Right kidney (tissue), 1 donor: ENCODE results near the gene FKBP1A.
"Not testable (repeated sequence)": the region's sequence is repeated elsewhere in the genome, so short reads cannot be mapped to it uniquely, and the experiment has no call there.

ENCODE experiments used
- DNase-seq: peaks from one replicate; pipeline ENCODE4 v3.0.0-alpha.2; 2016

Gene FKBP1A

DNA sequence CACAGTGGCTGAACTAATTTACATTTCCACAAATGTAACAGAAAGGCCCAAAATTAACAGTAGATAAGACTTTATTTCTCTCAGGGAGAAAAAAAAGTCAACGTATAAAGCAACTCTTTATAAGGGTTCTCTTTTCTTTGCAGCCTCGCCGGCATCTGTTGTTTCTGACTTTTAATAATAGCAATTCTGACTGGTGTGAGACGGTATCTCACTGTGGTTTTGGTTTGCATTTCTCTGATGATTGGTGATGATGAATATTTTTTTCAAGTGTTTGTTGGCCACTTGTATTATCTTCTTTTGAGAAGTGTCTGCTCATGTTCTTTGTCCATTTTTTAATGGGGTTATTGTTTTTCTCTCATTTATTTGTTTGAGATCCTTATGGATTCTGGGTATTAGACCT lies 27.2 kb upstream of the FKBP1A start:
- DNase-seq, result no peak

DNA sequence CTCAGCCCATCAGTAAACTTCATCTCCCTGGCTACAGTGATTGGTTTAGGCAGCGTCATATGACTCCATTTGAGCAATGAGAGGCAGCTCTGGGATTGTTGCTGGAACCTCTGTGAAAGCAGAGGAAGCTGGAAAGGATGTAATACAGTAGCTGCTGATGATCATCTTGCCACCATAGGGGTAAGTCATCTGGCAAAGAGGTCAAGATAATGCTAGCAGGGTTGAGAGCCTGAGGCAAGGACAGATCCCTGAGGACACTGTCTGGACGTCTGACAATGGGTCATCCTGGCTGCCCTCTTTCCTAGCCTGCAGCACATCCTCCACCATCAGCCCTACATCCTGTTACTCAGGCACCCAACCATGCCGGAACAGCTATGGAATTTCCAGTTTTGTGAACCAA lies 25.5 kb upstream of the FKBP1A start:
- no peak for DNase-seq

DNA sequence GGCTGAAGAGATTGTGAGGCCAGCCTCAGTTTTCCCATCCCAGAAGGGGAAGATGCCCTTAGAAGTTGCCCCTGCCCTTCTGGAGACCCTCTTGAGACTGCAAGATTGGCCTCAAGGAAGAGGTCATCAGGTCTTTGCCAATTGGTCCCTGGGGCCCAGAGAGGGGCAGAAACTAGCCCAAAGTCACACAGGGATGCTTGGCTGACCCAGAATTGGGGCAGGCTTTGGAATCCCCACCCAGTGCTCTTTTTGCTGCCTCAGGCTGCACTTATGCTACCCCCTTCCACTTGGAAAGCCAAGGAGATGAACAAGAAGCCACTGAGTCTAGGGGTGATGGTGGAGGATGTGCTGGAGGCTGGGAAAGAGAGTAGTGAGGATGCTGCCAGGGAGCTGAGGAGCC lies 24.9 kb upstream of the FKBP1A start:
- no peak for DNase-seq

DNA sequence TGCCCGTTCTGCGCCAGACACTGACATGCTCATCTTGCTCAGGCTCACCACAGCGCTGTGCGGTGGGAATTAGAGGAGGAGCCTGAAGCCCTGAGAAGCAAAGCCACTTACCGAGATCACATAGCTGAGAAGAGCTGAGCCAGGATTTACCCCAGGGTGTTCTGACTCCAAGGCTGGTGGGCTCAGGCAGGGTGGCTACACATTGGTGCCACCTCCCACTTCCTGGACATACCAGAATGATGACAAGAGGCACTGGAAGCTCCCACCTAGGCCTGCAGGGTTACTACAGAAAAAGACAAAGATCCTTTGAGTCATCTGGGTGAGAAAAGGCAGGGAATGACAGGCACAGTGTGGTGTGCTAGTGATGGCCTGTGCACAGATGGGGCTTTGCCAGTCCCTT lies 24.4 kb upstream of the FKBP1A start:
- no peak for DNase-seq

DNA sequence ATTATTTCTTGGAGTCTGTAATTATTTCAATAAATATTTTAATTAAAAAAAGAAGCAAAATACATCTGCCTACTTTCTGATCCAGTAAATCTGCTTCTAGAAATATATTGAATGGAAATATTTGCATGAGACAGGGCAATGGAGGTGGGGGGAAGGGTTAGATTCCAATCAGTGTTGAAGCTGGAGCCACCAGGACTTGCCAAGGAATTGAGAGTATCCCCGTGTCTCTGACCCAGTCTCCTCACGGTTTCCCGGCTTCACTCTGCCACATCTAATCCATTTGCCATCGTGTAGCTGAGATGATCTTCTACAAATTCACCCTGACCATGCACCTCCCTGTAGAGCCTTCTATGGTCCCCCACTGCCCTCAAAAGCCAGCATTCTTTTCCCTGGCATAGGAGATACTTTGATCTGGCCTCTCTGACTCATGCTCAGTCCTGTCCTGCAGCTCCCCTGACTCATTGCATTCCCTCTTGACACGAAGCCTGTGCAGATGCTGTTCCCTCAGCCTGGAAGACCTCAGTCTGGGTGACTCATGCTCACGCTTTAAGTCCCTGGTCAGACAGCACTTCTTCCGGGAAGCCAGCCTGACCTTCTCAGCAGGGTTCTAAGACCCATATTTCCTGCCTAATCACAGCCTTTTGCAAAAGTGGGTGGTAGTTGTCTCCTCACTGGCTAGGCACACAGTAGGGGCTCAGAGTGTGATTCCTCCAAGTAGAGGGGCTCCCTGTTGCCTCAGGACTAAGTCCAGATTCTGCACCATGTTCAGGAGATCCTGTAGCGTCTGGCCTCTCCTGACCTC lies 23.0 kb upstream of the FKBP1A start:
- no peak for DNase-seq

DNA sequence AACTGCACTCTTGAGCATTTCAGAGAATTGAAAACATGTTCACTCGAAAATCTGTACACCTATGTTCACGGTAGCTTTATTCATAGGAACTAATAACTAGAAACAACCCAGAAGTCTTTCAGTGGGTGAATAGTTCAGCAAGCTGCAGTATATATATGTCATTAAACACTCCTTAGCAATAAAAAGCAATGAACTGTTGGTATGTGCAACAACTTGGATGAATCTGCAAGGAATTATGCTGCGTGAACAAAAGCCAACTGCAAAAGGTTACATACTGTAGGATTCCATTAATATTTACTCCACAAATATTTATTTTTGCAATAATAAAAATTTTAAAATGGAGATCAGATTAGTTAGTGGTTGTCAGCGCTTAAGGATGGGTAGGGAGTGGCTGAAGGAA lies 22.1 kb upstream of the FKBP1A start:
- DNase-seq, result no peak

DNA sequence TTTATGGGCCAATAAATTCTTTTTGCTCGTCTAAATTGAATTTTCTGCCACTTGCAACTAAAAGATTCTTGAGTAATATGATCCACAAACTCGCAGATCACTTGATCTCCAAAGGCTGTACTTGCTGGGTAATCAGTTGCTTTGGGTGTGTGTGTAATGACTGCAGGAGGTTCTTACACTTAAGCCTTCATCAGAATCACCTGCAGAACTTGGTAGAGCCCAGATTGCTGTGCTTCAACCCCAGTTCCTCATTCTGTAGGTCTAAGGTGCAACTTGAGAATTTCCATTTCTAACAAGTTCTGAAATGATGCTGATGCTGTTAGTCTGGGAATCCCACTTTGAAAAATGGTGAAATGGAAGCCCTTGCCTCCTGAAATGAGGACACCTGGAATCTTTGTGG lies 12.9 kb upstream of the FKBP1A start:
- DNase-seq, result no peak

DNA sequence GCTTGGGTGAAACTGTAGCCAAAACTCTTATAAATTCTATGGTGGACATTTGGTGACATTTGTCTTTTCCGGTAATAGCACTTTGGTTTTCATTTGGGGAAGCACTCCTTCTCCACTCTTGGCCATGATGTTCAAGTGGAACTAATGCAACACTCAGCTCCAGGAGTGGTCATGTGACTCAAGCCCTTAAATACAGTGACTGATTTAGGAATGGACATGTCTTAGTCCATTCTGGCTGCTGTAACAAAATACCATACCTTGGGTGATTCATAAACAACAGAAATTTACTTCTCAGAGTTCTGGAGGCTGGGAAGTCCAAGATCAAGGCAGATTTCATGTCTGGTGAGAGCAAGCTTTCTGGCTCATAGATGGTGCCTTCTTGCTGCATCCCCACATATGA lies 10.8 kb upstream of the FKBP1A start:
- DNase-seq, result no peak

DNA sequence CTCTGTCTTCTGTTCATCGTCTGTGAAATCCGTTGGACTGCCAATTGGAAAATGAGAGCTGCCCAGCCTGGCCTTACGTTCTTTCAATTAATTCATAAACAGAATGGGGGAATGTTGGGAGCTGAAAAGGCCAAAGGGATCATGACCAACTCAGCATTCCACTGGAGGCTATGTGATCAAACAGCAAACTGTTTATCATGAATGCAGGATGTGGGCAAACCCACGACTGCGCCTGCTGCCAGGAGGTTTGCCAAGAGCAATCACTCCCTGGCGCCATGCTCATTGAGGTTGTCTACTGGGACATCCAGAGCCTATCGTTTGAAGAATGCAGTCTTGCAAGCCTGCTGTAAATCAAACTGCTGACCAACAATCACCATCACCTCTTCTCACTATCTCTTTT lies 9.3 kb upstream of the FKBP1A start:
- DNase-seq, result no peak

DNA sequence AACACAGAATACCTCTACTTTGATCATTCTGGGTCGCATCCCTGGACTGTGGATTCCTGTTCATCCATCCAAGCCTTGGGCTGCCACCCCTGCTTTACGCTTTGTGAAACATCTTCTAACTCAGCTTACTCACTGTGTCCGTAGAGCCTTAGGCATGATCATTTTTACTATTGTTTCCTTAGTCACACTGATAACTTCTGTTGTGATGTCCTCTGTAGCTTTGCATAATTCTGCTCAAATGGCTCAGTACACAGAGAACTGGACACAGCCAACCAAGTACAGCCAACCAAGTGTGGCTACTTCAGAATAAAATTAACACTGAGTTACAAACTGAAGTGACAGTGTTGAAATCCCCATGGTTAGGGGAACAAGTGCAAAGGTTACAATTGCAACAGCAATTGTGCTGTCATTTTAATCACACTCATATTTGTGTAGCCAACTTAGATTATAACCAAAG lies 8.6 kb upstream of the FKBP1A start:
- no peak for DNase-seq

DNA sequence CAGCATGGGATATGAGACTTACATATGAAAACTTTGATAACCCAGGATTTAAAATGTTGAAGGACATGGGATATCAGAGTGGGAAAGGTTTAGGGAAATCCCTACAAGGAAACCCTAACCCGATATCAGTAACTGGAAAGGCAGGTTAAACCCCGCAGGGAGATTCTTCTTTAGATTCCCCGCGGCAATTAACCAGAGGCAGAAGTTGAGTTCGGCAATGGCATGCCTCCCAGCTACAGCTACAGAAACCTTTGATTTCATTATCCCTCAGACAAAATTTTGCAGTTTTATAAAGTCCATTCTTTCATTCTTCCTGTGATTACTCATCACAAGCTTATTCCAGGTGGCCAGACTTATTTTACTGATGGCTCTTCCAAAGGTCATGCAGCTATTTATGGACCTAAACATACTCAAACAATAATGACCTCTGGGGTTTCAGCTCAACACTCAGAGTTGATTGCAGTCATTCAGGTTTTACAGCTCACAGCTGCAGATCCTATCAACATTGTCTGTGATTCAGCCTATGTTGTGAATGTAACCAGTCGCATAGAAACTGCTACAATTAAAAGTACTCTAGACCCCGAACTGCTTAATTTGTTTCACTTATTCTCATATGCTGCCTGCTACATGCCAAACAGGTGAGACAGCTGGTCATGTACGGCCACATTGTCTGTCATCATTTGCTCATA lies 7.0 kb upstream of the FKBP1A start:
- DNase-seq, result not testable (repeated sequence)

DNA sequence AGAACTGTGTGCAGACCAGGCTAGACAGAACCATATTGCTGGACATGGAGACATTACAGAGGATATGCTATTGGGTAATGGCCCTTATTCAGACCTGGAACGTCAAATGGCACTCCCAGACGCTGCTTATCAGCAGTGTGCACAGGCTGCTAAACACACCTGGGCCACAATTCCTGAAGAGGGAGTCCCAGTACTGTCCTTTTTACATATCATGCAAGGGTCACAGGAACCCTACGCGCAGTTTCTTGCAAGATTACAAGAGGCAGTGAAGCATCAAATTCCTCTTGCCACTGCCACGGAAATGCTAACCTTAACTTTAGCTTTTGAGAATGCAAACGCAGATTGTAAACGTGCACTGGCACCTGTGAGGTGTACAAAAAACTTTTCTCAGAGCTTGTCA lies 5.3 kb upstream of the FKBP1A start:
- not testable (repeated sequence) for DNase-seq

DNA sequence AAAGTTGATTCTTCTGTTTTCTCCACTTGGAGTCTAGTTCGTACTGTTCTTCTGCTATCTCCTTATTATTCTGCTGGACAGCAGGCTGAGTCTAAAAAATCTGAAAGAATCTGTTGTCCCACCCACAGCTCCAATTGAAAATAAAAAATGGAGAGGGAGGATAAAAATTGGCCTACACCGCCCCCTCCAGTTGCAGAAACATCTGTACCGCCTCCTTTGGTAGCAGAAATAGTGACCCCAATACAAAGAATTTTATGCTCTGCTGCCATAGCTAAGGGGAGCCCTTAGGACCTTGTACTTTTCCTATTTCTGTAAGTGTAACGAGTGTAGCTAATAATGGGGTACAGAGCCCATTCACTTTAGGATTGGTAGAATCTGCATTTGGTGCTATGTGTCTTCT lies 4.9 kb upstream of the FKBP1A start:
- DNase-seq, result no peak

DNA sequence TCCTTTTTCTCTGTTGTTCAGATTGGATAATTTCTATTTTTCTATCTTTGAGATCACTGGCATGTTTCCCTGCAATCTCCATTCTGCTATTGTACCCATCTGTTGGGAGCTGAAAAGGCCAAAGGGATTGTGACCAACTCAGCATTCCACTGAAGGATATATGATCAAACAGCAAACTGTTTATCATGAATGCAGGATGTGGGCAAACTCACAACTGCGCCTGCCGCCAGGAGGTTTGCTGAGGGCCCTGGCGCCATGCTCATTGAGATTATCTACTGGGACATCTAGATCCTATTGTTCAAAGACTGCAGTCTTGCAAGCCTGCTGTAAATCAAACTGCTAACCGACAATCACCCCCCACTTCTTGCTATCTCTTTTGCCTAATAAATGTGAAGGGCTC lies 3.8 kb upstream of the FKBP1A start:
- DNase-seq, result no peak

DNA sequence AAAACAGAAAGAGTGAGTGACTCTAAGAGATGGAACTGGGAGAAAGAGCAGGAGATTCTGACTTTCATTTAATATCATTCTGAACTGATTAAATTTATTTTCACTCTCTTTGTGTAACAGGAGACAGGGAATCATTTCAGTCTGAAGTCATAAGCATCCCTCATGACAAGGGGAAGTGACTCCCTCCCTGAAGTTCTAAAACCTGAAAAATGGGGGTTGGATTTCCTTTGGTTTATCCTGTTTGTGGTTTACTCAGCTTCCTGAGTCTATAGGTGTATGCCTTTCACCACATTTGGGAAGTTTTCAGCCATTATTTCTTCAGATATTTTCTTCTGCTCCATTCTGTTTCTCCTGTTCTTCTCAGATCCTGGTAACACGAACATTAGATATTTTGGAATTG lies 3.4 kb upstream of the FKBP1A start:
- no peak for DNase-seq

DNA sequence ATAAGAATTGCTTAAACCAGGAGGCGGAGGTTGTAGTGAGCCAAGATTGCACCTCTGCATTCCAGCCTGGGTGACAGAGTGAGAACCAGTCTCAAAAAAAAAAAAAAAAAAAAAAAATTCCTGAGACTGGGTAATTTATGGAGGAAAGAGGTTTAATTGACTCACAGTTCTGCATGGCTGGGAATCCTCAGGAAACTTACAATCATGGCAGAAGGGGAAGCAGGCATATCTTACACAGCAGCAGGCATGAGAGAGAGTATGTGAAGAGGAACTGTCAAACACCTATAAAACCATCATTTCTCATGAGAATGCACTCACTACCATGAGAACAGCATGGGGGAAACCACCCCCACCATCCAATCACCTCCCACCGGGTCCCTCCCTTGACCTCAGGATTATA lies 1.8 kb upstream of the FKBP1A start:
- DNase-seq, result no peak

DNA sequence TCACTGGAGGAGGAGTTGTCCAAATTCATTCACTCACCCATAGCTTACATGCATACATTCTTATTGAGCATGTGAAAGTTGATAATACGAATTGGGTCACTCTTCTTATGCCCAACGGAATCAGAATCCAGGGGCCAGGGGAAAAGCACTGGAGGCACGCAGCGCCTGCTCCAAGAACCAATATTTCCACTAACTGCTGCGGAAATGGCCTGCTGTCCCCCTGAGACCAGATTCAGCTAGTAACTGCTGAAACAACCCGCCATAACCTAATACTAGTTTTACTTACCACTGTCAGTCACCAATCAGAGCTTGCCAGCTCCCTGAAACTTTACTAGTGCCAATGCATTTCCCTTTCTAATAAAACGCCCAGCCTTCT lies 641 bp upstream of the FKBP1A start:
- DNase-seq, result no peak

DNA sequence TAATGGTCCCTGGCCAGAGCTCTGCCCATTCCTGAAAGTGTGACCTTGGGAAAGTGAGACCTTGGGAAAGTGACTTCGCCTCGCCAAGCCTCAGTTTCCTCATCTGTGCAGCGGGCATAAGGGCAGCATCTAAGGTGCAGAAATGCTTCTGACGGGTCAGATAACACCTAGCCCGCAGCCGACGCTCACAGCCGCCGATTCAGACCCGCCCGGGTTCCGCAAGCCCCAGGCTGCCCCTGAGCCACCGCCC lies 486 bp downstream of the FKBP1A start:
- DNase-seq, result peak; percentile 37

DNA sequence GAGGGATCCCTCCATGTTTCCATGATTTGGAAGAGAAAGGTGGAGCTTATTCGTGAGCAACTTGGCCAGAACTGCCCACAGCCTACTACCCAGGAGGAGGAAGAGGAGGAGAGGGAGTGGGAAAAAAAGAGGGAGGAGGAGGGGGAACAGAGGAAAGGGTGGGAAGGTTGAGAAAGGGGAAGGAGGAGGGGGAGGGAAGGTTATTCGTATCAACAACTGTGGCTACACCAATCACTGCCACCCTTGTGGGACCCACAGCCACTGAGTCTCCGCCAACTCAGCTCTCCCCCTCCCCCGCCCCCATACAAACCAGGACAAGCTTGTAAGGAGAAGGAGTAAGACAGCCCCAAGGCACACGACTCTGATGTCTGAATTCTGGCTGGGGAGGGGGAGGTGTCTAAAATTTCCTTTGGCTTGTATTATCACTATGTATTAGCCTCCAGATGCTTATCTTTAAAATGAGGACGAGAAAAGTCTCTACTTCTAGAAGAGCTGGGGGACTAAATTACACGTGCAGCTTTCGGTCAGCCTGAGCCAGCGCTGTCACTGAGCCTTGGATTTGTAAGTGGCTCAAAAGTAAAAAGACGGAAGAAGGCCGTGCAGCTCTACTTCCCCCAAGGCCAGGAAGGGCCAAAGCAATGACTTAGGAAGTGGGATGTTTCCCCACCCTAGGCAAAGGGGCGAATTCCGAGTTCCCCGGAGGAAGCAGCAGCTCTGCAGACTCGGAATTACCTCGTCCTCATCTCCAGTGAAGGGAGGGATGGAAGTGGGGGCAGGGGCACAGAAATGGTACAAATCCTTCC lies 1.0 kb downstream of the FKBP1A start:
- DNase-seq, result no peak

DNA sequence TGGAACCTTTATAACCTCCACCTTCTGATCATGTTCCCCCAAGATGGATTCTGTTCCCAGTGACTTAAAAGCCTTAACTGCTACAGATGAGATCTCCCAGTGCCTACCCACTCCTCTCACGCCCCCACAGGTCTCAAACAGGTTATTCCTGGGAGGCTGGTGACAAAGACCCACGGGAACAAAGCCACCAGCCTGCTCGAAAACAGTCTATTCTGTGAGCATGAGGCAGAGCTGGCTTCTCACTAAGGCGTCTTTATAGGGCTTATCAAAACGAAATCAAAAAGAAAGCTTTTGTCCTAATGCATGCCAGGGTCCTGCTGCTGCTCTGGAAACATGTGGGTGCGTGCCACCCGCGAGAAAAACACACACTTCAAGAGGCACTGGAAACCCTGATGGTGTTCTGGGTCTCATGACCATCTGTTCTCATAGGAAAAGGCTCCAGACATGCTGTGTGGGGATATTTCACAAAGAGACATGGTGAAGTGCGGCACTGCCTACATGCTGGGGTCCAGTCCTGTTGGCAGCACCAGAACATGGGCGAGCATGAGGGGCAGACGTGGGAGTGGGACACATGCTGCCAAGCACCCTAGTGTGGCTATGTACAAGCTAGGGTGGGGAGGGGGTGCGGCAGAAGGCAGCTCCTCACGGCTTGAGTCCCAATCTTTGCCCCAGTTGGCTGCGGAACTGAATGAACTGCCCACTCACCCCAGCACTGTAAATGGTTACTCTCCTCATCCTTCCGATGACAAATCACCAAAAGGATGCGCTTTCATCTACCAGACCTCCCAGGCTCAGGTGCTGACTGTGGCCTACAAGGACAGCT lies 2.1 kb downstream of the FKBP1A start:
- DNase-seq, result no peak

DNA sequence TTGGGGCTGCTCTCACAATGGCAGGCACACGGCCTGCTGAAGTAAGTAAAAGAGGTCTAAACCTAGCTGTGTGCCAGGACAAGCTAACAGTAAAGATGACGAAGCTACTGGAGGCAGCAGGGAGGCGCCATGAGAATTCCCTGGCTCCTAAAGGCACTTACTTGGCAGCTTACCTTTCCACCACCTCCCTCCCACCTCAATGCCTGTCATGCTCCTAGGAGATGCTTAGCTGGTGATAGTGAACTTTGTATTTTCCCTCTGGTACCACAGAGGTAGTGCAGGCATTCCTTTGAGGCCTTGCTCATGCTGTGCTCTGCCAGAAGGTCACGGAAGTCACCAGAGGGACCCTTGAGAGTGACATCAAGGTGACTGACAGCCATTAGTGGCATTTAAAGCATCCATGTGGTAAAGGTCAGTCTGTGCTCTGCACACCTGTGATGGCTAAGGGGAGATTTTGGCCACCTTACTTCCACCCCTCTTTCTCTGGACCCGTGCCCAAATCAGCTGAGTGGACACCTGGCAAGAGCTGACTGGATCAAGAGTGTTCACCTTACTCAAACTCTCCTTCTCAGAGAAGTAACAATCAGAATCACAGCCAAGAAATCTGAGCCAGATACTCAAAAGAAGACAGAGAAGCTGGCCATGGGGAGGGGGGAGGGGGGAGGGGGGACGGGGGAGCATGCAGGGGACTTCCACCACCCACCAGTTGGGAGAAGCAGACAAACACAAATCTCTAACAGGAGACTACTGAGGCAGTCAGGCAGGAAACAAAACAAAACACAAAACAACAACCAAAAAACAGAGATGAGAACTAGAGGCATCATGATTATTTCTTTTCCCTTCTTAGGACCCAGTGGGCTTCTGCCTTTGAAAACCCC lies 2.9 kb downstream of the FKBP1A start:
- DNase-seq, result no peak
